Hepatocyte (in vitro differentiated cells): Measurements from ENCODE around the gene AGAP1. TPM values are rescaled to one million over a fixed set of nuclear protein-coding genes. Genes with fewer than 3 reads are reported as not detected.
A peak's percentile ranks its signal among the peaks of the same experiment; 100 is the strongest.

Experiments
- DNase-seq: peaks from one replicate; pipeline ENCODE4 v3.0.0-alpha.2; 2016; ENCODE audit warnings: low spot score
- H2AFZ ChIP-seq: fragments of 200-600 bp; sonication (generic); 2 replicates; pipeline ENCODE4 v1.6.0; 2016; ENCODE audit warnings: antibody characterized with exemption, mild to moderate bottlenecking
- H3K27ac ChIP-seq: fragments of 200-600 bp; sonication (generic); 2 replicates; pipeline ENCODE4 v1.5.1; 2016; ENCODE audit warnings: mild to moderate bottlenecking
- H3K27me3 ChIP-seq: fragments of 200-600 bp; sonication (generic); 2 replicates; pipeline ENCODE4 v1.6.1; 2016
- H3K36me3 ChIP-seq: fragments of 200-600 bp; sonication (generic); replicated peaks from 2 replicates; pipeline ENCODE4 v1.5.1; 2016; ENCODE audit warnings: low read depth; ENCODE audit not compliant: insufficient read depth
- H3K4me1 ChIP-seq: fragments of 200-600 bp; sonication (generic); 2 replicates; pipeline ENCODE4 v1.5.1; 2016; ENCODE audit warnings: mild to moderate bottlenecking, moderate library complexity; ENCODE audit not compliant: insufficient read depth
- H3K4me2 ChIP-seq: fragments of 200-600 bp; sonication (generic); 2 replicates; pipeline ENCODE4 v1.6.0; 2016
- H3K4me3 ChIP-seq: fragments of 200-600 bp; sonication (generic); 2 replicates; pipeline ENCODE4 v1.5.1; 2016; ENCODE audit warnings: mild to moderate bottlenecking
- H3K79me2 ChIP-seq: fragments of 200-600 bp; sonication (generic); 2 replicates; pipeline ENCODE4 v1.6.0; 2017; ENCODE audit warnings: mild to moderate bottlenecking
- H3K9me2 ChIP-seq: fragments of 200-600 bp; sonication (generic); replicated peaks from 2 replicates; pipeline ENCODE4 v1.6.0; 2017; ENCODE audit warnings: mild to moderate bottlenecking; ENCODE audit not compliant: insufficient read depth
- H3K9me3 ChIP-seq: fragments of 200-600 bp; sonication (generic); 2 replicates; pipeline ENCODE4 v1.5.1; 2016; ENCODE audit warnings: low read depth, mild to moderate bottlenecking
- H4K20me1 ChIP-seq: fragments of 200-600 bp; sonication (generic); 2 replicates; pipeline ENCODE4 v1.6.0; 2016; ENCODE audit warnings: mild to moderate bottlenecking; ENCODE audit not compliant: insufficient read depth, poor library complexity, severe bottlenecking
- EZH2 ChIP-seq: fragments of 200-600 bp; sonication (generic); IDR thresholded peaks from 2 replicates; pipeline ENCODE4 v1.6.1; 2016; ENCODE audit warnings: antibody characterized with exemption, mild to moderate bottlenecking, borderline replicate concordance
- EZH2phosphoT487 ChIP-seq: fragments of 200-600 bp; sonication (generic); IDR thresholded peaks from one replicate; pipeline ENCODE4 v1.6.1; 2018; ENCODE audit warnings: antibody characterized with exemption, mild to moderate bottlenecking, low read depth, moderate library complexity; ENCODE audit not compliant: unreplicated experiment, severe bottlenecking
- WGBS: methylation state at CpG from one replicate; pipeline ENCODE4 v1.1.6; 2016; ENCODE audit warnings: low lambda C conversion rate; ENCODE audit errors: missing lambda C conversion rate; 5-methylcytosine and 5-hydroxymethylcytosine counted together
- polyA plus RNA-seq: library from polyadenylated mRNA; unstranded; fragments of >200 nt; fragmentation: Nextera tagmentation; extraction: Ambion mirVana; gene quantifications from 2 replicates; pipeline ENCODE4 v1.2.1, GENCODE V29; 2016
- total RNA-seq: library from RNA; depleted of rRNA; stranded (reverse); fragments of >200 nt; gene quantifications from 2 replicates; pipeline ENCODE4 v1.2.3, GENCODE V29; 2014
- TF ChIP-seq, protein P1 (sequence below): fragments of 200-600 bp; sonication (generic); IDR thresholded peaks from 2 replicates; pipeline ENCODE4 v1.5.1; 2016; ENCODE audit warnings: antibody characterized with exemption, mild to moderate bottlenecking; ENCODE audit not compliant: poor library complexity

The AGAP1 gene
- total and polyA plus RNA-seq, 2 experiments from 2014 or later, result 12.1 to 20.0 TPM

DNA sequence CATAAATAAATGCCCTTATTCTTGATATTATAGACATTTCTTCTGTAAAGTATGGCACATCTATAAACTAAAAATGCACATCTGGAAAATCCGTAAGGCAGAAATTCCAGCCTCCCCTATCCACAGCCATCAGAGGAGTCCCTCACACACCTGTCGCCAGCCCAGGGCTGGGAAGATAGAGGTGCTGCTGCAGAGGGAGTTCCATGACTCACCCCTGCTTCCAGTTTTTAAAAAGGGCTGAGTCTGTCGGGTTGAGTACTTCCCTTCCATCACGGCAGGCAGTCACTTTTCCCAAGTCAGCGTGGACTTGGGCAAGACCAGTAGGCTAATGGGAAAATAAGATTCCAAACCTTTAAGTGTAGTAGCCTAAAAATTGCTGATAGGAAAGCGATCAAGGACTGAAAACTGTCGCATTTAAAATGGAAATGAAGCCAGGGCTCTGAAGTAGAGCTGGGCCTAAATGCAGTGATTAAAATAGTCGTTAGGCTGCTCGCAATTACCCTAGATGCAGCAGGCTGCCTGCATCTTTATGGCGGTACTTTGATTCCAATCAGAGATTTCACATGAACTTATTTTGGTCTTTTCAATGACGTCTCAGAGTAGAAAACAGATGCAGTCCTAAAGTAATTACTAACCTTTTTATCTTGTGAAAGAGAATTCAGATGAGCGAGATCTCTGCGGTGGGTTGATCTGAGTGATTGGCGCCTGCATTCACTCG, 280.5 kb downstream of the AGAP1 start:
- Histone ChIP-seq H3K4me3 (no peak overlapping the region), H3K4me2 (no peak overlapping the region), H3K27ac (no peak overlapping the region), H2AFZ (no peak overlapping the region), H3K27me3 (no peaks in the 10 kb centered on the region), H3K9me2 (no peaks in the 10 kb centered on the region), H3K36me3 (no peaks in the 10 kb centered on the region), H3K4me1 (no peaks in the 10 kb centered on the region), H3K79me2 (no peaks in the 10 kb centered on the region), H3K9me3 (no peaks in the 10 kb centered on the region), H4K20me1 (no peaks in the 10 kb centered on the region)
- TF ChIP-seq EZH2 (no peak), EZH2phosphoT487 (no peak)
- TF ChIP-seq, protein P1, sequence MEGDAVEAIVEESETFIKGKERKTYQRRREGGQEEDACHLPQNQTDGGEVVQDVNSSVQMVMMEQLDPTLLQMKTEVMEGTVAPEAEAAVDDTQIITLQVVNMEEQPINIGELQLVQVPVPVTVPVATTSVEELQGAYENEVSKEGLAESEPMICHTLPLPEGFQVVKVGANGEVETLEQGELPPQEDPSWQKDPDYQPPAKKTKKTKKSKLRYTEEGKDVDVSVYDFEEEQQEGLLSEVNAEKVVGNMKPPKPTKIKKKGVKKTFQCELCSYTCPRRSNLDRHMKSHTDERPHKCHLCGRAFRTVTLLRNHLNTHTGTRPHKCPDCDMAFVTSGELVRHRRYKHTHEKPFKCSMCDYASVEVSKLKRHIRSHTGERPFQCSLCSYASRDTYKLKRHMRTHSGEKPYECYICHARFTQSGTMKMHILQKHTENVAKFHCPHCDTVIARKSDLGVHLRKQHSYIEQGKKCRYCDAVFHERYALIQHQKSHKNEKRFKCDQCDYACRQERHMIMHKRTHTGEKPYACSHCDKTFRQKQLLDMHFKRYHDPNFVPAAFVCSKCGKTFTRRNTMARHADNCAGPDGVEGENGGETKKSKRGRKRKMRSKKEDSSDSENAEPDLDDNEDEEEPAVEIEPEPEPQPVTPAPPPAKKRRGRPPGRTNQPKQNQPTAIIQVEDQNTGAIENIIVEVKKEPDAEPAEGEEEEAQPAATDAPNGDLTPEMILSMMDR, result no peak
- DNase-seq, result no peak
- WGBS, result 89% methylated on average over 15 of the region's 15 CpGs

DNA sequence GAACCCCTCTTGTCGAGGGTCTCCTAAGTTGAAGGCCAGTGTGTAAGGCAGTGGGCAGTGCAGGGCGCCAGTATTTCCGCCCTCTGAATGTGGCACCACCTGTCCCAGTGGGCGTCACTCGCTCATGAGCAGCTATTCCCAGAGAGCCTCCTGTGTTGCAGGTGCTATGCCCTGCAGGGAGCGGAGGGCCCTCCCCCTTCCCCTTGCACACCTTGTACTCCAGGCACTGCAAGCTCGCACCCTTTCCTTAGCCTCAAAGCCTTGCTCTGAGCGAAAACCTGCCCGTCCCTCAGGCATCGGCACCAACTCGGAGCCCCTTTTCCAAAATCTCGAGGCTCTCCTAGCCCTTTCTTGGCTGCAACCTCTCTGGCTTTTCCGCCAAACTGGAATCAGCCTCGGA, 282.7 kb downstream of the AGAP1 start:
- H3K36me3 ChIP-seq, result no peaks in the 10 kb centered on the region
- no peak overlapping the region for H3K4me2 ChIP-seq
- no peak overlapping the region for H3K4me3 ChIP-seq
- TF ChIP-seq, protein P1, result no peak
- no peak for TF ChIP-seq EZH2phosphoT487
- no peak for TF ChIP-seq EZH2
- no peaks in the 10 kb centered on the region for H3K79me2 ChIP-seq
- H2AFZ ChIP-seq, result no peak overlapping the region
- no peaks in the 10 kb centered on the region for H4K20me1 ChIP-seq
- no peaks in the 10 kb centered on the region for H3K4me1 ChIP-seq
- no peak overlapping the region for H3K27ac ChIP-seq
- H3K27me3 ChIP-seq, result no peaks in the 10 kb centered on the region
- WGBS, result 97% methylated on average over 14 of the region's 14 CpGs
- H3K9me2 ChIP-seq, result no peaks in the 10 kb centered on the region
- H3K9me3 ChIP-seq, result no peaks in the 10 kb centered on the region
- DNase-seq, result no peak

DNA sequence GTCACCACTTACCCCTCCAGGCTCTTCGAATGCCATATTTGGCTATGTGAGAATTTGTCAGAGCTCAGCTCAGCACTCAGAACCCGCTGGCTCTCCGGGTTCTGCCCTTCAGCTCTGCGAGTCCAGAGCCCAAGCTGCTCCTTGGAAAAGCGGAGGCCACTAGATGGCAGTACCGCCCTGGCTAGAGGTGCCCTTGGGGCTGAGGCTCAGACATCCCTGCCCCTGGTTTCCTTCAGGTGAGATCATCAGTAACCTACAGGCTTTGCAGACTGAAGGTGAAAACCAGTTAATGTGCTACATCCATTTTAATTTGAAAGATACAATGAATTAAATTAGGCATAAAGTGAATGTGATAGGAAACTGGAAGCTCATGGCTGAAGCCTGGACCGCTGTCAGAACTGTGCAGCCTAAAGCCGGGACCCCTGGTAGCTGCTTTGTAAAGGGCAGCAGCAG, 285.6 kb downstream of the AGAP1 start:
- H3K79me2 ChIP-seq, result no peaks in the 10 kb centered on the region
- no peaks in the 10 kb centered on the region for H3K9me2 ChIP-seq
- H3K4me1 ChIP-seq, result no peaks in the 10 kb centered on the region
- 34% methylated on average over 8 of the region's 8 CpGs for WGBS
- no peak overlapping the region for H3K27ac ChIP-seq
- TF ChIP-seq EZH2, result no peak
- TF ChIP-seq, protein P1, result peak; percentile 93
- no peak overlapping the region for H2AFZ ChIP-seq
- no peaks in the 10 kb centered on the region for H4K20me1 ChIP-seq
- no peak overlapping the region for H3K4me3 ChIP-seq
- no peaks in the 10 kb centered on the region for H3K27me3 ChIP-seq
- no peaks in the 10 kb centered on the region for H3K36me3 ChIP-seq
- H3K4me2 ChIP-seq, result no peak overlapping the region
- peak; percentile 91 for DNase-seq
- H3K9me3 ChIP-seq, result no peaks in the 10 kb centered on the region
